GM19395 (cell line): ENCODE measurements around the gene C12orf75.
"Not testable (repeated sequence)": the region's sequence is repeated elsewhere in the genome, so short reads cannot be mapped to it uniquely, and the experiment has no call there.

Source experiments
- ATAC-seq: cut with Tn5 transposase; IDR thresholded peaks from one replicate; pipeline ENCODE4 v1.9.1; 2021; ENCODE audit warnings: mild to moderate bottlenecking, moderate library complexity; ENCODE audit not compliant: unreplicated experiment

Gene C12orf75

GRCh38 chr12:105309384-105309783 is 21.1 kb upstream of the C12orf75 start:
- ATAC-seq: not testable (repeated sequence)

GRCh38 chr12:105310476-105311085 is 19.9 kb upstream of the C12orf75 start:
- ATAC-seq: not testable (repeated sequence)

- not testable (repeated sequence) for ATAC-seq
These were observed 18.6 kb upstream of the C12orf75 start for GRCh38 chr12:105311936-105312335.

GRCh38 chr12:105313755-105314154 is 16.7 kb upstream of the C12orf75 start:
- ATAC-seq: not testable (repeated sequence)

- no peak for ATAC-seq
These were observed 15.4 kb upstream of the C12orf75 start for GRCh38 chr12:105315130-105315529.

GRCh38 chr12:105315726-105316125 is 14.8 kb upstream of the C12orf75 start:
- ATAC-seq: no peak

GRCh38 chr12:105316931-105317852 is 13.3 kb upstream of the C12orf75 start:
- ATAC-seq: no peak

- no peak for ATAC-seq
These were observed 12.4 kb upstream of the C12orf75 start for GRCh38 chr12:105317942-105318621.

GRCh38 chr12:105318651-105319483 is 11.6 kb upstream of the C12orf75 start:
- ATAC-seq: no peak

- ATAC-seq: no peak
These were observed 10.7 kb upstream of the C12orf75 start for GRCh38 chr12:105319691-105320209.

GRCh38 chr12:105321125-105321524 is 9.4 kb upstream of the C12orf75 start:
- ATAC-seq: no peak

- ATAC-seq: no peak
These were observed 8.4 kb upstream of the C12orf75 start for GRCh38 chr12:105322070-105322469.

GRCh38 chr12:105324704-105325103 is 5.8 kb upstream of the C12orf75 start:
- ATAC-seq: no peak

- no peak for ATAC-seq
These were observed 5.4 kb upstream of the C12orf75 start for GRCh38 chr12:105325117-105325516.

- peak; percentile 13 for ATAC-seq
These were observed 587 bp upstream of the C12orf75 start for GRCh38 chr12:105329926-105330282.

- ATAC-seq: no peak
These were observed 677 bp downstream of the C12orf75 start for GRCh38 chr12:105330931-105331804.

GRCh38 chr12:105331805-105332251 is 1.3 kb downstream of the C12orf75 start:
- ATAC-seq: no peak

GRCh38 chr12:105332286-105332685 is 1.8 kb downstream of the C12orf75 start:
- not testable (repeated sequence) for ATAC-seq

GRCh38 chr12:105332925-105333324 is 2.4 kb downstream of the C12orf75 start:
- ATAC-seq: no peak
